Chondrocyte (in vitro differentiated cells): Measurements from ENCODE around the gene SYTL3. TPM values are rescaled to one million over a fixed set of nuclear protein-coding genes. Genes with fewer than 3 reads are reported as not detected.

ENCODE experiments used
- DNase-seq: peaks from one replicate; pipeline ENCODE4 v3.0.0; 2021; ENCODE audit warnings: mixed read lengths, low spot score
- H3K27ac Mint-ChIP-seq: one replicate; pipeline ENCODE4 v1.8.0; 2021; ENCODE audit warnings: mild to moderate bottlenecking, moderate library complexity, mixed read lengths; ENCODE audit not compliant: unreplicated experiment
- H3K27me3 Mint-ChIP-seq: 2 replicates; pipeline ENCODE4 v1.8.0; 2021; ENCODE audit warnings: low read depth, mixed read lengths
- H3K36me3 Mint-ChIP-seq: 2 replicates; pipeline ENCODE4 v1.8.0; 2021; ENCODE audit warnings: low read depth, mixed read lengths
- H3K4me1 Mint-ChIP-seq: 2 replicates; pipeline ENCODE4 v1.8.0; 2021; ENCODE audit warnings: low read depth, mild to moderate bottlenecking, mixed read lengths
- H3K4me3 Mint-ChIP-seq: one replicate; pipeline ENCODE4 v1.8.0; 2021; ENCODE audit warnings: mild to moderate bottlenecking, moderate library complexity, mixed read lengths; ENCODE audit not compliant: unreplicated experiment
- H3K9me3 Mint-ChIP-seq: 2 replicates; pipeline ENCODE4 v1.8.0; 2021; ENCODE audit warnings: low read depth, mixed read lengths
- CTCF ChIP-seq: fragments of 200-600 bp; sonication (generic); IDR thresholded peaks from 2 replicates; pipeline ENCODE4 v1.5.0; 2021; ENCODE audit warnings: antibody characterized with exemption, mild to moderate bottlenecking, moderate library complexity
- total RNA-seq: library from RNA; stranded (reverse); gene quantifications from 3 replicates; pipeline ENCODE4 v1.2.1, GENCODE V29; 2021

SYTL3 gene
- total RNA-seq, 1 donor from 2014 or later: 1.4 TPM

GRCh38 chr6:158744986-158745430, 95.2 kb downstream of the SYTL3 start:
- peak; percentile 6 for TF ChIP-seq CTCF
- DNase-seq: no peak
- Mint-ChIP-seq H3K4me1 (peaks cover 27% of the 10 kb centered on the region), H3K27ac (peak overlapping the region; percentile 82), H3K4me3 (no peak overlapping the region), H3K27me3 (peaks cover 2% of the 10 kb centered on the region), H3K36me3 (no peaks in the 10 kb centered on the region), H3K9me3 (peaks cover 2% of the 10 kb centered on the region)

GRCh38 chr6:158751224-158751623, 101.4 kb downstream of the SYTL3 start:
- no peak for DNase-seq
- Mint-ChIP-seq H3K27ac (no peak overlapping the region), H3K27me3 (peaks cover 2% of the 10 kb centered on the region)

DNA sequence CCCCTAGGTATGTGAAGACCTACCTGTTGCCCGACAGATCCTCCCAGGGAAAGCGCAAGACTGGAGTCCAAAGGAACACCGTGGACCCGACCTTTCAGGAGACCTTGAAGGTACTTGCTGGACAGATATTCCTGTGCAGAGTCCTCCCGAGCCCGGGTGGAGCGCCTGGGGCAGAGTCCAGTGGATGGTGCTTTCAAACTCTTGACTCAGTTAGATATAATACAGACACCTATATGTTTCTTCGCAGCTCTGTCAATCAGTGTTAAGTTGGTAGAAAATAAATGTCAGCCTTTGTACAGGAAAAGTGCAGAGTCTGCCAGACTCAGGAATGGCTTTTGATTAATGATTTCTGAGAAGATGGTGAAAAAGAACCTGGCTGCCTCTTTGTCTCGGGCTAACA, 102.1 kb downstream of the SYTL3 start:
- Mint-ChIP-seq H3K27ac (no peak overlapping the region), H3K4me1 (peaks cover 19% of the 10 kb centered on the region), H3K27me3 (peaks cover 2% of the 10 kb centered on the region), H3K9me3 (no peaks in the 10 kb centered on the region), H3K36me3 (no peaks in the 10 kb centered on the region), H3K4me3 (no peak overlapping the region)
- DNase-seq: no peak
- TF ChIP-seq CTCF: no peak

More at GRCh38 chr6:158751224-158751623, 101.4 kb downstream of the SYTL3 start:
- Mint-ChIP-seq H3K36me3 (no peaks in the 10 kb centered on the region), H3K9me3 (no peaks in the 10 kb centered on the region), H3K4me1 (peaks cover 19% of the 10 kb centered on the region), H3K4me3 (no peak overlapping the region)
- no peak for TF ChIP-seq CTCF

- no peak overlapping the region for H3K27ac Mint-ChIP-seq
- DNase-seq: no peak
Observed at GRCh38 chr6:158752613-158753012, 102.8 kb downstream of the SYTL3 start.

DNA sequence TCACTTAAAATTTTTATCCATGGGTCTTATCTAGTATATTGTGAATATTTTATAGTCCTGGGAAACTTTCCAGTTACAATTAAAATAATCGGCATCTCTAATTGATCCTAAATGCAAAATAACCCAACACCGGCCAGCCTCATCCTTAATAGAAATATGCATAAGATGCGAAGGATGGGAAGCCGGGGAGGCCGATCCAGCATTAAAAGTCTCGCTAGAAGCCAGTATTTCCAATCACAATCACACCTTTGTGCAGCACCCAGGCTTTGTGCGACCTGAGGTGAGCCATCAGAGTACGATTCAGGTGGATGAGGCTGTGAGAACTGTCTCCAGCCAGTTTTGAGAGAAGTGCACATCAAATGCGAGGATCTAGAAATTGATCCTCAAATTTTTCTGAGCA, 104.0 kb downstream of the SYTL3 start:
- H3K27ac Mint-ChIP-seq: no peak overlapping the region

More at GRCh38 chr6:158752613-158753012, 102.8 kb downstream of the SYTL3 start:
- Mint-ChIP-seq H3K9me3 (no peaks in the 10 kb centered on the region), H3K4me3 (no peak overlapping the region), H3K4me1 (peaks cover 17% of the 10 kb centered on the region), H3K27me3 (peaks cover 2% of the 10 kb centered on the region), H3K36me3 (no peaks in the 10 kb centered on the region)
- TF ChIP-seq CTCF: peak; percentile 67

More for the DNA sequence above, 104.0 kb downstream of the SYTL3 start:
- TF ChIP-seq CTCF: no peak
- no peaks in the 10 kb centered on the region for H3K36me3 Mint-ChIP-seq
- DNase-seq: no peak
- no peaks in the 10 kb centered on the region for H3K9me3 Mint-ChIP-seq
- H3K4me3 Mint-ChIP-seq: no peak overlapping the region
- peaks cover 2% of the 10 kb centered on the region for H3K27me3 Mint-ChIP-seq
- peaks cover 9% of the 10 kb centered on the region for H3K4me1 Mint-ChIP-seq
